MM.1S (cell line): ENCODE data around the gene GCK.

Experiments used
- DNase-seq: peaks from one replicate; pipeline ENCODE4 v3.0.0-alpha.2; 2015
- H2AFZ ChIP-seq: fragments of 300-600 bp; sonication (generic); 2 replicates; pipeline ENCODE4 v1.6.0; 2016; ENCODE audit warnings: antibody characterized with exemption, low read length
- H3F3A ChIP-seq: fragments of 300-600 bp; sonication (generic); 2 replicates; pipeline ENCODE4 v1.6.1; 2016; ENCODE audit warnings: mild to moderate bottlenecking, antibody characterized with exemption, low read length, moderate library complexity, mixed read lengths; ENCODE audit not compliant: insufficient read depth
- H3K27ac ChIP-seq: fragments of 300-600 bp; sonication (generic); 2 replicates; pipeline ENCODE4 v1.5.1; 2016; ENCODE audit warnings: mild to moderate bottlenecking, low read length
- H3K27me3 ChIP-seq: fragments of 300-600 bp; sonication (generic); replicated peaks from 2 replicates; pipeline ENCODE4 v1.6.0; 2016; ENCODE audit warnings: low read length; ENCODE audit not compliant: insufficient read depth
- H3K36me3 ChIP-seq: fragments of 300-600 bp; sonication (generic); replicated peaks from 2 replicates; pipeline ENCODE4 v1.6.1; 2016; ENCODE audit warnings: mild to moderate bottlenecking, low read length, mixed read lengths; ENCODE audit not compliant: insufficient read depth
- H3K4me1 ChIP-seq: fragments of 300-600 bp; sonication (generic); 2 replicates; pipeline ENCODE4 v1.6.1; 2016; ENCODE audit warnings: low read length, mixed read lengths
- H3K4me2 ChIP-seq: fragments of 300-600 bp; sonication (generic); 2 replicates; pipeline ENCODE4 v1.6.0; 2016; ENCODE audit warnings: low read depth, low read length
- H3K4me3 ChIP-seq: fragments of 300-600 bp; sonication (generic); 2 replicates; pipeline ENCODE4 v1.5.1; 2016; ENCODE audit warnings: low read length, mixed read lengths
- H3K79me2 ChIP-seq: fragments of 300-600 bp; sonication (generic); 2 replicates; pipeline ENCODE4 v1.6.1; 2016; ENCODE audit warnings: mixed run types, low read length, mixed read lengths
- H3K9ac ChIP-seq: fragments of 300-600 bp; sonication (generic); 2 replicates; pipeline ENCODE4 v1.6.1; 2016; ENCODE audit warnings: low read length, mixed read lengths
- H3K9me2 ChIP-seq: fragments of 300-600 bp; sonication (generic); replicated peaks from 2 replicates; pipeline ENCODE4 v1.6.1; 2016; ENCODE audit warnings: mild to moderate bottlenecking, low read length, mixed read lengths; ENCODE audit not compliant: insufficient read depth
- H3K9me3 ChIP-seq: fragments of 300-600 bp; sonication (generic); replicated peaks from 2 replicates; pipeline ENCODE4 v1.6.1; 2016; ENCODE audit warnings: mild to moderate bottlenecking, low read length, mixed read lengths; ENCODE audit not compliant: insufficient read depth
- H4K20me1 ChIP-seq: fragments of 300-600 bp; sonication (generic); 2 replicates; pipeline ENCODE4 v1.6.1; 2016; ENCODE audit warnings: mild to moderate bottlenecking, low read length, moderate library complexity, mixed read lengths; ENCODE audit not compliant: insufficient read depth
- EZH2 ChIP-seq: fragments of 300-600 bp; sonication (generic); optimal IDR thresholded peaks from 2 replicates; pipeline ENCODE3; 2017; ENCODE audit warnings: low read depth, mild to moderate bottlenecking, antibody characterized with exemption, low read length, mixed read lengths
- EZH2phosphoT487 ChIP-seq: fragments of 300-600 bp; sonication (generic); IDR thresholded peaks from 2 replicates; pipeline ENCODE4 v1.6.1; 2018; ENCODE audit warnings: antibody characterized with exemption, low read length
- TF ChIP-seq, protein P1 (sequence below): fragments of 300-600 bp; sonication (generic); IDR thresholded peaks from 2 replicates; pipeline ENCODE4 v1.5.1; 2016; ENCODE audit warnings: antibody characterized with exemption, low read length, mixed read lengths

Gene GCK

DNA sequence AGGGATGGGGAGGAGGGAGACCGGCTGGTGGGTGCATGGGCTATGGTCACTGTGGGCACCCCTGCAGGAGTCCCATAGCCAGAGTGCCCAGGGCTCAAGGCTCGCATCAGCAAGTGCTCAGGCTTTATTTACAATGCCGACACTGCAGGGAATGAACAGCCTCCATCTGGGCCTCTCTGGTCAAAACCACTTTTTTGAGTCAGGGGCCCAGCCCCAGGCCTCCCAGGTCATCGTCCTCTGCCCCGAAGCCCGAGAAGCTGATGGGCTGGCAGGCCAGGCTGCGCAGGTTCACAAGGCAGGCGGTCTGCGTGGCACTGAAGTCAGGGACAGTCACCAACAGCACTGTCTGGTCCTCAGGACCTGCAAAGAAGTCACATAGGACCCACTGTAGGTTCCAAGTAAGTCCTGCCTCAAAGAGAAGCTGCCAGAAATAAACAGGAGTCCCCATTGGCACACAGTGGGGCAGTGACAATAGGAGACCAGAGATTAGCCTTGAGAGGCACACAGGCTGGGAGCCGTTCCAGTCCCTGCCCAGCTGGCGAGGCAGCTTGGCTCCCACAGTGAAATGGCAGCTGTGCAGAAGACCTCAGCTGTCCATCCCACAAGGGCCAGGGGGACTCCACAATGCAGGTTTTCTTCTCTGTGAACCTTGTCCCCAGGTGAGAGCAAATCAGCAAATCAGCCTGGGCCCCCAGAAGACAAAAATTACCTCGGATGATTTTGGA is 74.5 kb downstream of the GCK start:
- Histone ChIP-seq H3K4me2 (no peak overlapping the region), H4K20me1 (no peaks in the 10 kb centered on the region), H3K9ac (no peak overlapping the region), H2AFZ (no peak overlapping the region), H3K36me3 (no peaks in the 10 kb centered on the region), H3K4me1 (no peaks in the 10 kb centered on the region), H3K27ac (no peak overlapping the region), H3K27me3 (no peaks in the 10 kb centered on the region), H3K9me2 (no peaks in the 10 kb centered on the region), H3K4me3 (no peak overlapping the region), H3F3A (no peaks in the 10 kb centered on the region), H3K79me2 (peaks cover 9% of the 10 kb centered on the region; the same call in 1 of the 2 replicates), H3K9me3 (no peaks in the 10 kb centered on the region)
- no peak for DNase-seq
- TF ChIP-seq EZH2 (no peak), EZH2phosphoT487 (no peak)
- TF ChIP-seq, protein P1, sequence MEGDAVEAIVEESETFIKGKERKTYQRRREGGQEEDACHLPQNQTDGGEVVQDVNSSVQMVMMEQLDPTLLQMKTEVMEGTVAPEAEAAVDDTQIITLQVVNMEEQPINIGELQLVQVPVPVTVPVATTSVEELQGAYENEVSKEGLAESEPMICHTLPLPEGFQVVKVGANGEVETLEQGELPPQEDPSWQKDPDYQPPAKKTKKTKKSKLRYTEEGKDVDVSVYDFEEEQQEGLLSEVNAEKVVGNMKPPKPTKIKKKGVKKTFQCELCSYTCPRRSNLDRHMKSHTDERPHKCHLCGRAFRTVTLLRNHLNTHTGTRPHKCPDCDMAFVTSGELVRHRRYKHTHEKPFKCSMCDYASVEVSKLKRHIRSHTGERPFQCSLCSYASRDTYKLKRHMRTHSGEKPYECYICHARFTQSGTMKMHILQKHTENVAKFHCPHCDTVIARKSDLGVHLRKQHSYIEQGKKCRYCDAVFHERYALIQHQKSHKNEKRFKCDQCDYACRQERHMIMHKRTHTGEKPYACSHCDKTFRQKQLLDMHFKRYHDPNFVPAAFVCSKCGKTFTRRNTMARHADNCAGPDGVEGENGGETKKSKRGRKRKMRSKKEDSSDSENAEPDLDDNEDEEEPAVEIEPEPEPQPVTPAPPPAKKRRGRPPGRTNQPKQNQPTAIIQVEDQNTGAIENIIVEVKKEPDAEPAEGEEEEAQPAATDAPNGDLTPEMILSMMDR = no peak

DNA sequence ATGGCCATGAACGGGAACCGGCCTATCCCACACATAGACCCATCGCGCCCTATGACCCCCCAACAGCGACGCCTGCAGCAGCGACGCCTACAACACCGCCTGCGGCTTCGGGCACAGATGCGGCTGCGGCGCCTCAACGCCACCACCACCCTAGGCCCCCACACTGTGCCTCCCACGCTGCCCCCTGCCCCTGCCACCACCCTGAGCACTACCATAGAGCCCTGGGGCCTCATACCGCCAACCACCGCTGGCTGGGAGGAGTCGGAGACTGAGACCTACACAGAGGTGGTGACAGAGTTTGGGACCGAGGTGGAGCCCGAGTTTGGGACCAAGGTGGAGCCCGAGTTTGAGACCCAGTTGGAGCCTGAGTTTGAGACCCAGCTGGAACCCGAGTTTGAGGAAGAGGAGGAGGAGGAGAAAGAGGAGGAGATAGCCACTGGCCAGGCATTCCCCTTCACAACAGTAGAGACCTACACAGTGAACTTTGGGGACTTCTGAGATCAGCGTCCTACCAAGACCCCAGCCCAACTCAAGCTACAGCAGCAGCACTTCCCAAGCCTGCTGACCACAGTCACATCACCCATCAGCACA is 75.4 kb downstream of the GCK start:
- H3K9ac ChIP-seq = no peak overlapping the region
- no peak for DNase-seq
- no peak for TF ChIP-seq EZH2
- TF ChIP-seq EZH2phosphoT487 = no peak
- TF ChIP-seq, protein P1 = no peak

DNA sequence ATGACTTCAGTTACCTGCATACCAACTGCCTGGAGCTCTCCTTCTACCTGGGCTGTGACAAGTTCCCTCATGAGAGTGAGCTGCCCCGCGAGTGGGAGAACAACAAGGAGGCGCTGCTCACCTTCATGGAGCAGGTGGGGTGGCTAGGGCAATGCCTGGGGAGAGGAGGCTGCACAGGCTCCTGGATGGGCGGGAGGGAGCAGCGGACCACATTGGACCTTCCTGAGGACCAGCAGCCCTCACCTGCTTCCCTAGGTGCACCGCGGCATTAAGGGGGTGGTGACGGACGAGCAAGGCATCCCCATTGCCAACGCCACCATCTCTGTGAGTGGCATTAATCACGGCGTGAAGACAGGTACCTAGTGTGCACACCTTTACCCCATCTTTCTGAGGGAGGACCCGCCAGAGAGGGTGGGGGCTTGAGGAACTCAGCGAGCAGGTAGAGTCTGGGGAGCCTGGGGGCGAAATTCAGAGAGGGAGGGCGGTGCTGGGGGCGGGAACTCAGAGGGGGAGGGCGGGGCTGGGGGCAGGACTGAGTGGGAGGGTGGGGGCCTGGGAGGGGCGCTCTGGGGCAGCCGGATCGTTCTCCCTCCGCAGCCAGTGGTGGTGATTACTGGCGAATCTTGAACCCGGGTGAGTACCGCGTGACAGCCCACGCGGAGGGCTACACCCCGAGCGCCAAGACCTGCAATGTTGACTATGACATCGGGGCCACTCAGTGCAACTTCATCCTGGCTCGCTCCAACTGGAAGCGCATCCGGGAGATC is 76.1 kb downstream of the GCK start:
- DNase-seq = no peak
- no peaks in the 10 kb centered on the region for H3K36me3 ChIP-seq
- no peak overlapping the region for H3K9ac ChIP-seq
- no peaks in the 10 kb centered on the region for H3K9me2 ChIP-seq
- no peak overlapping the region for H2AFZ ChIP-seq
- no peaks in the 10 kb centered on the region for H3K9me3 ChIP-seq
- no peaks in the 10 kb centered on the region for H4K20me1 ChIP-seq
- no peaks in the 10 kb centered on the region for H3K79me2 ChIP-seq
- no peaks in the 10 kb centered on the region for H3K4me1 ChIP-seq
- TF ChIP-seq, protein P1 = no peak
- TF ChIP-seq EZH2 = no peak
- no peak for TF ChIP-seq EZH2phosphoT487
- no peak overlapping the region for H3K4me3 ChIP-seq
- H3K27ac ChIP-seq = no peak overlapping the region
- H3K27me3 ChIP-seq = no peaks in the 10 kb centered on the region
- H3K4me2 ChIP-seq = no peak overlapping the region
- H3F3A ChIP-seq = no peaks in the 10 kb centered on the region

More for the DNA sequence above, 75.4 kb downstream of the GCK start:
- H3K79me2 ChIP-seq = no peaks in the 10 kb centered on the region; the same call in 1 of the 2 replicates
- no peak overlapping the region for H3K27ac ChIP-seq
- no peaks in the 10 kb centered on the region for H3K9me3 ChIP-seq
- H3K36me3 ChIP-seq = no peaks in the 10 kb centered on the region
- H3K4me2 ChIP-seq = no peak overlapping the region
- no peaks in the 10 kb centered on the region for H3K4me1 ChIP-seq
- H3K9me2 ChIP-seq = no peaks in the 10 kb centered on the region
- no peaks in the 10 kb centered on the region for H3F3A ChIP-seq
- H4K20me1 ChIP-seq = no peaks in the 10 kb centered on the region
- H2AFZ ChIP-seq = no peak overlapping the region
- no peaks in the 10 kb centered on the region for H3K27me3 ChIP-seq
- H3K4me3 ChIP-seq = no peak overlapping the region
